HepG2 (cell line): Measurements from ENCODE around the gene ARL17B. TPM values are rescaled to one million over a fixed set of nuclear protein-coding genes. Genes with fewer than 3 reads are reported as not detected.
A peak's percentile ranks its signal among the peaks of the same experiment; 100 is the strongest.
"Not testable (repeated sequence)": the region's sequence is repeated elsewhere in the genome, so short reads cannot be mapped to it uniquely, and the experiment has no call there.

ENCODE experiments used
- ATAC-seq: fragments of 200-7000 bp; cut with Tn5 transposase; 3 replicates; pipeline ENCODE4 v1.9.1; 2020; ENCODE audit warnings: mild to moderate bottlenecking, moderate library complexity
- BruUV-seq: library from RNA; stranded (reverse); fragments of 400-500 nt; replicated peaks from 2 replicates; lab custom pipeline; 2021; lab: Mats Ljungman, UMichigan
- CTCF ChIA-PET: fragments of 300-600 bp; formaldehyde crosslinking; extraction: SDS; loops from one replicate; lab custom pipeline; 2021; ENCODE audit warnings: low total read pairs, inconsistent platforms, low intra/inter-chr PET ratio; lab: Yijun Ruan, JAX
- POLR2A ChIA-PET: fragments of 350-600 bp; sonication (Branson Sonifier 250); formaldehyde crosslinking; loops from one replicate; lab custom pipeline; 2020; ENCODE audit warnings: antibody characterized with exemption, inconsistent platforms; lab: Yijun Ruan, JAX
- DNase-seq: peaks from one replicate; pipeline ENCODE4 v3.0.0-alpha.2; 2015; ENCODE audit warnings: low spot score
- FAIRE-seq: peaks from 3 replicates; lab custom pipeline; 2011; peaks lifted over from hg19 to GRCh38; lab: Jason Lieb, UNC
- H2AFZ ChIP-seq: one replicate; pipeline ENCODE4 v1.6.1; 2011; ENCODE audit warnings: low read length, inconsistent platforms
- H3K27ac ChIP-seq: fragments of 300-600 bp; 3 replicates; pipeline ENCODE4 v1.8.0; 2011; ENCODE audit warnings: mixed run types, mild to moderate bottlenecking, mixed read lengths, low read length, inconsistent platforms; ENCODE audit not compliant: insufficient read depth; ENCODE audit errors: extremely low read length
- H3K27me3 ChIP-seq, 2 experiments: fragments of 200-600 bp in 1 of 2; 2 replicates in 1 of 2; 3 replicates in 1 of 2; pipeline versions ENCODE4 v1.6.0 to v1.8.0; 2011; ENCODE audit warnings: low read length in 2 of 2, mild to moderate bottlenecking in 2 of 2, moderate library complexity in 2 of 2, inconsistent platforms in 1 of 2; ENCODE audit not compliant: insufficient read depth in 2 of 2, control insufficient read depth in 1 of 2
- H3K36me3 ChIP-seq, 2 experiments: fragments of 200-600 bp in 1 of 2; replicated peaks in 1 of 2; 2 replicates in 1 of 2; 3 replicates in 1 of 2; pipeline versions ENCODE4 v1.5.1 to v1.8.0; 2011; ENCODE audit warnings: low read length in 2 of 2, inconsistent platforms in 1 of 2; ENCODE audit not compliant: insufficient read depth in 2 of 2, control insufficient read depth in 1 of 2
- H3K4me1 ChIP-seq: 2 replicates; pipeline ENCODE4 v1.5.1; 2012; ENCODE audit warnings: low read length, inconsistent platforms; ENCODE audit not compliant: insufficient read depth
- H3K4me2 ChIP-seq: 2 replicates; pipeline ENCODE4 v1.6.0; 2011; ENCODE audit warnings: low read depth, low read length, inconsistent platforms
- H3K4me3 ChIP-seq, 3 experiments: fragments of 200-600 bp in 1 of 3; sonication (generic), shearing (Covaris generic) in 1 of 3; replicated peaks in 1 of 3; 2 replicates each; pipeline ENCODE4 v1.5.1; 2011 to 2016; ENCODE audit warnings: low read length in 3 of 3, inconsistent platforms in 2 of 3, low read depth in 2 of 3, mild to moderate bottlenecking in 2 of 3, control low read depth in 1 of 3, mixed read lengths in 1 of 3; ENCODE audit not compliant: insufficient read depth in 1 of 3
- H3K79me2 ChIP-seq: one replicate; pipeline ENCODE4 v1.6.1; 2011; ENCODE audit warnings: low read length, inconsistent platforms; ENCODE audit not compliant: insufficient read depth
- H3K9ac ChIP-seq: 2 replicates; pipeline ENCODE4 v1.6.0; 2011; ENCODE audit warnings: mild to moderate bottlenecking, low read depth, low read length, inconsistent platforms; ENCODE audit not compliant: insufficient read depth
- H3K9me3 ChIP-seq: 2 replicates; pipeline ENCODE4 v1.5.1; 2012; ENCODE audit warnings: mild to moderate bottlenecking, low read length
- H4K20me1 ChIP-seq: 2 replicates; pipeline ENCODE4 v1.6.0; 2011; ENCODE audit warnings: inconsistent platforms, mild to moderate bottlenecking, low read length, moderate library complexity; ENCODE audit not compliant: insufficient read depth
- ARID3A ChIP-seq: IDR thresholded peaks from 2 replicates; pipeline ENCODE4 v1.6.1; 2012; ENCODE audit warnings: low read depth, low read length, improper control_type of control experiment
- CREB1 ChIP-seq, 2 experiments: fragments of 450-650 bp in 1 of 2; IDR thresholded peaks; 2 replicates each; pipeline ENCODE4 v1.6.1; 2016 to 2017; ENCODE audit warnings: control low read depth in 1 of 2, mild to moderate bottlenecking in 1 of 2, missing compliant biosample characterization in 1 of 2, missing genetic modification characterization in 1 of 2
- CTCF ChIP-seq: sonication (generic); formaldehyde crosslinking; IDR thresholded peaks from 2 replicates; pipeline ENCODE4 v1.5.0; 2020; ENCODE audit warnings: mild to moderate bottlenecking, missing genetic modification reagents, moderate library complexity
- ETV5 ChIP-seq: IDR thresholded peaks from 2 replicates; pipeline ENCODE4 v1.6.1; 2018; ENCODE audit warnings: missing biosample characterization, missing genetic modification reagents, inconsistent platforms, borderline replicate concordance
- FOSL1 ChIP-seq: sonication (generic); formaldehyde crosslinking; IDR thresholded peaks from 2 replicates; pipeline ENCODE4 v1.9.0; 2021; ENCODE audit warnings: missing genetic modification reagents, borderline replicate concordance
- GABPA ChIP-seq, 2 experiments: IDR thresholded peaks; 2 replicates each; pipeline ENCODE4 v1.6.1; 2011 to 2016; ENCODE audit warnings: low read depth in 2 of 2, low read length in 1 of 2, missing biosample characterization in 1 of 2, missing genetic modification characterization in 1 of 2
- HOXA5 ChIP-seq: sonication (generic); formaldehyde crosslinking; IDR thresholded peaks from 2 replicates; pipeline ENCODE4 v1.4.0; 2020; ENCODE audit warnings: missing genetic modification reagents
- IRF2 ChIP-seq: IDR thresholded peaks from 2 replicates; pipeline ENCODE4 v1.6.1; 2018; ENCODE audit warnings: missing genetic modification reagents, missing compliant biosample characterization
- KDM3A ChIP-seq: IDR thresholded peaks from 2 replicates; pipeline ENCODE4 v1.6.1; 2018; ENCODE audit warnings: low read depth, missing compliant biosample characterization
- MXD4 ChIP-seq: IDR thresholded peaks from 2 replicates; pipeline ENCODE4 v1.6.1; 2016; ENCODE audit warnings: mild to moderate bottlenecking, missing biosample characterization, missing genetic modification reagents
- MXI1 ChIP-seq: IDR thresholded peaks from 3 replicates; pipeline ENCODE4 v1.6.1; 2012; ENCODE audit warnings: low read depth, low read length, inconsistent platforms, borderline replicate concordance
- NFE2 ChIP-seq: sonication (generic); formaldehyde crosslinking; IDR thresholded peaks from 2 replicates; pipeline ENCODE4 v1.4.0; 2020; ENCODE audit warnings: missing genetic modification reagents
- RCOR2 ChIP-seq: IDR thresholded peaks from 2 replicates; pipeline ENCODE4 v1.6.1; 2016; ENCODE audit warnings: missing biosample characterization, missing genetic modification reagents
- RFXANK ChIP-seq: IDR thresholded peaks from 2 replicates; pipeline ENCODE4 v1.6.1; 2016
- RXRB ChIP-seq: IDR thresholded peaks from 2 replicates; pipeline ENCODE4 v1.6.1; 2016; ENCODE audit warnings: borderline replicate concordance, missing genetic modification reagents, missing compliant biosample characterization
- ZNF331 ChIP-seq: sonication (generic); formaldehyde crosslinking; IDR thresholded peaks from 2 replicates; pipeline ENCODE4 v1.4.0; 2020; ENCODE audit warnings: missing genetic modification reagents
- ZNF362 ChIP-seq: sonication (generic); formaldehyde crosslinking; IDR thresholded peaks from 2 replicates; pipeline ENCODE4 v1.4.0; 2020; ENCODE audit warnings: missing genetic modification reagents, mild to moderate bottlenecking, borderline replicate concordance
- ZNF800 ChIP-seq: sonication (generic); formaldehyde crosslinking; IDR thresholded peaks from 2 replicates; pipeline ENCODE4 v1.4.0; 2020; ENCODE audit warnings: missing genetic modification reagents
- WGBS: methylation state at CpG from one replicate; pipeline ENCODE4 v1.1.6; 2017; ENCODE audit warnings: low lambda C conversion rate; 5-methylcytosine and 5-hydroxymethylcytosine counted together
- in situ Hi-C: cut with HindIII; loops from 2 replicates; pipeline ENCODE4 v1.10.0; 2017; ENCODE audit warnings: low pct_unique_long_range_greater_than_20kb; ENCODE audit not compliant: extremely low pct_ligation_motif_present
- intact Hi-C: fragments of 100-400 bp; cut with micrococcal nuclease; formaldehyde crosslinking; loops from one replicate; pipeline ENCODE4 v1.10.0; 2022; ENCODE audit not compliant: unreplicated experiment
- polyA plus RNA-seq, 8 experiments: library from polyadenylated mRNA; depleted of rRNA in 3 of 8; stranded (reverse) in 7 of 8; unstranded in 1 of 8; fragments of >200 nt; fragmentation: Illumina TruSeq in 4 of 8; extraction: Trizol in 4 of 8; gene quantifications; 2 replicates each; pipeline versions ENCODE4 v1.2.1 to v1.2.3, GENCODE V29; 2011 to 2016; ENCODE audit warnings: low read depth in 4 of 8, missing spikeins in 1 of 8, mixed read lengths in 1 of 8; ENCODE audit not compliant: insufficient read depth in 1 of 8
- total RNA-seq, 5 experiments: library from RNA; depleted of rRNA; stranded (reverse); fragments of >200 nt; fragmentation: Illumina TruSeq; extraction: Trizol; gene quantifications; 2 replicates each; pipeline ENCODE4 v1.2.3, GENCODE V29; 2016; ENCODE audit warnings: low read depth in 1 of 5

ARL17B gene
- total and polyA plus RNA-seq, 2 of the 13 experiments (the other 11 are each of a cell fraction or from before 2014, with no cell fraction given): 14.2 to 25.8 TPM

GRCh38 chr17:46286764-46287221 is 74.8 kb downstream of the ARL17B start:
- intact Hi-C loops: loop anchor here (5.0 kb wide), 1 partner anchor 284 kb away; no protein-coding TSS in a partner anchor
- H3K36me3 ChIP-seq; H3K9me3 ChIP-seq; H3K79me2 ChIP-seq; BruUV-seq; H3K9ac ChIP-seq; H3K27me3 ChIP-seq; H2AFZ ChIP-seq; POLR2A ChIA-PET; in situ Hi-C loops; H4K20me1 ChIP-seq; TF ChIP-seq GABPA (IDR thresholded peaks at IDR 0.05; ENCODE audit: low read depth, low read length): not testable (repeated sequence)
- peak; percentile 88 for DNase-seq
- peak; percentile 86 for FAIRE-seq
- 4% methylated on average over 3 of the region's 3 CpGs for WGBS
- H3K4me2 ChIP-seq: peak overlapping the region; percentile 52
- H3K4me1 ChIP-seq: peaks cover 14% of the 10 kb centered on the region
- H3K4me3 ChIP-seq: peak overlapping the region in 1 of 3 experiments; percentile 13; a peak in 1 of 6 replicates
- ATAC-seq: peak; percentile 82
- peak overlapping the region; percentile 31 for H3K27ac ChIP-seq
- CTCF ChIA-PET: interaction anchor here (1.2 to 1.3 kb wide), 2 partner anchors 18 to 33 kb away, joined by 3 read pairs; no protein-coding TSS in a partner anchor
- 0 out of 2 replicates have a peak, but pooled peaks have one; percentile 26 for TF ChIP-seq RFXANK (CRISPR knock-in tag)
- TF ChIP-seq GABPA (CRISPR knock-in tag; IDR thresholded peaks at IDR 0.05; ENCODE audit: low read depth): peak; percentile 32; the same call in 1 of the 2 replicates
- peak; percentile 38; the same call in 1 of the 2 replicates for TF ChIP-seq KDM3A (CRISPR knock-in tag)
- 0 out of 2 replicates have a peak, but pooled peaks have one; percentile 43 for TF ChIP-seq HOXA5 (CRISPR knock-in tag)
- TF ChIP-seq RCOR2: peak; percentile 53; the same call in 1 of the 2 replicates
- TF ChIP-seq IRF2 (CRISPR knock-in tag): peak; percentile 58; the same call in 1 of the 2 replicates
- peak; percentile 89 for TF ChIP-seq CTCF (CRISPR knock-in tag)
- peak; percentile 54; the same call in 1 of the 2 replicates for TF ChIP-seq ZNF800 (CRISPR knock-in tag)
- TF ChIP-seq ZNF331 (CRISPR knock-in tag): 0 out of 2 replicates have a peak, but pooled peaks have one; percentile 45
- TF ChIP-seq NFE2 (CRISPR knock-in tag): peak; percentile 51
- TF ChIP-seq ARID3A: peak; percentile 66; the same call in 1 of the 2 replicates
- TF ChIP-seq MXI1: peak; percentile 60; the same call in 1 of the 3 replicates
- TF ChIP-seq RXRB (CRISPR knock-in tag): peak; percentile 65
- peak; percentile 42; the same call in 1 of the 2 replicates for TF ChIP-seq ZNF362 (CRISPR knock-in tag)
- TF ChIP-seq ETV5 (CRISPR knock-in tag): peak; percentile 71; the same call in 1 of the 2 replicates
- peak; percentile 39; the same call in 1 of the 2 replicates for TF ChIP-seq CREB1 (IDR thresholded peaks at IDR 0.05)
- TF ChIP-seq CREB1 (CRISPR knock-in tag; IDR thresholded peaks at IDR 0.05): peak; percentile 52
- TF ChIP-seq FOSL1: peak; percentile 40; the same call in 1 of the 2 replicates
- peak; percentile 23; the same call in 1 of the 2 replicates for TF ChIP-seq MXD4 (CRISPR knock-in tag)
